A549 treated with dexamethasone at 1 μM for 4 hours (cell line): ENCODE results near the gene OR7A10. TPM values are rescaled to one million over a fixed set of nuclear protein-coding genes. Genes with fewer than 3 reads are reported as not detected.

Source experiments
- total RNA-seq: library from RNA; stranded (reverse); fragments of 200-300 nt; extraction: Qiagen RNA extraction; gene quantifications from 5 replicates; pipeline ENCODE4 v1.2.3, GENCODE V29; 2022

Gene OR7A10
- total RNA-seq = not detected in 5 replicates

GRCh38 chr19:14848822-14849221 lies at the start of gene OR7A10:
TSS of gene OR7A10 (minus strand) at chr19:14848922. CDS start at chr19:14841877, 7,045 bp downstream.

DNA sequence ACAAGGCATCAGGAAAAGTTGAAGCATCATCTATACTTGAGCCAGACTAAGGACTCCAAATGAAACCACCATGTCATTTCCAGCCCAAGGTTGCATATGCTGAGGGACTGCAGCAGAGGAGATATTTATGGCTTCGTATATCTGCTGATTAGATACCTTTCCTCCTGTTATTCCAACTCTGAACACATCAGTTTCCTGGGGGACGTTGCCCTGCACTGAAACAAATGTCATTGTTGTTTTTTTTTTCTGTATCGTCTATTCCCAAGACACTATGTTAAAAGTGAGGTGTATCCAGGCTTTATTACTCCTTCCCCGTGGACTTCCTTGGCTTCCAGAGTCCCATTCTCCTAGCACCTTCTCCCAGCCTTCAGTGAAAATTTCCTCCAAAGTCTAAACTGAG lies 37.3 kb upstream of the OR7A10 start, which contains the start of gene OR7A17:
Gene OR7A17, minus strand, starts transcription at position 101 of the 400 bp plus-strand sequence. CDS start 4,777 bp downstream, outside the sequence.

GRCh38 chr19:14835011-14835410 lies 13.7 kb downstream of the OR7A10 start, which contains the start of the genes OR7A5 and OR7C1:
TSS of gene OR7A5 (minus strand) at chr19:14835185. CDS start at chr19:14828241, 6,944 bp downstream.
TSS of gene OR7C1 (minus strand) at chr19:14835185. CDS start at chr19:14800136, 35,049 bp downstream.

Other genes starting within 250 kb of the OR7A10 start
- gene ADGRE3, start 174.1 kb downstream of the OR7A10 start, total RNA-seq = not detected in 5 replicates
- gene ZNF333, start 158.9 kb downstream of the OR7A10 start, total RNA-seq = 2.2 to 3.4 TPM (median 2.7 TPM) in 5 replicates
- gene ADGRE2, start 70.4 kb downstream of the OR7A10 start, total RNA-seq = 0.43 to 0.93 TPM (median 0.80 TPM) in 5 replicates
- gene OR7A5, start 13.7 kb downstream of the OR7A10 start, total RNA-seq = not detected in 5 replicates
- gene OR7C1, start 13.7 kb downstream of the OR7A10 start, total RNA-seq = not detected in 5 replicates
- not detected in 5 replicates for gene OR7A17, start 37.2 kb upstream of the OR7A10 start, total RNA-seq
- gene OR7C2, start 92.6 kb upstream of the OR7A10 start, total RNA-seq = not detected in 5 replicates
- gene SLC1A6, start 130.9 kb upstream of the OR7A10 start, total RNA-seq = not detected in 5 replicates
- gene CASP14, start 200.6 kb upstream of the OR7A10 start, total RNA-seq = not detected in 5 replicates
- gene OR1I1, start 233.3 kb upstream of the OR7A10 start, total RNA-seq = not detected in 5 replicates